ENCODE results near the gene GLDN. TPM values are rescaled to one million over a fixed set of nuclear protein-coding genes. Genes with fewer than 3 reads are reported as not detected.

Gene GLDN
- polyA plus RNA-seq, 1 experiment: 0.25 TPM

DNA sequence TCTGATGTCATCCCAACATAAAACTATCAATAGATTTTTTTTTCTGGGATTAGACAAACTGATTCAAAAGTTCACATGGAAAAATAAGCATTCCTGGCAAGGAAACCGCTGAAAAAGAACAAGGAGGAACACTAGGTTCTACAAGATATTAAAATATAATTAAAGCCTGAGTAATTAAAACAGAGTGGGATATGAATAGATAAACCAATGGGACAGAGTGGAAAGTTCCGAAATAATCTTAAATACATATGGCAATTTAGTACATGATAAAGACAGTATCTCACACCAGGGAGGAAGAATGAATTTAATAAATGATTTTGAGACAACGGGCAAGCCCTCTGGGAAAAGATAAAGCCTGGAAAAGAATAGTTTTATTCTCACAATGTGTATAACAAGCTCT lies 4.7 kb downstream of the GLDN start:
- TF ChIP-seq, protein P1, sequence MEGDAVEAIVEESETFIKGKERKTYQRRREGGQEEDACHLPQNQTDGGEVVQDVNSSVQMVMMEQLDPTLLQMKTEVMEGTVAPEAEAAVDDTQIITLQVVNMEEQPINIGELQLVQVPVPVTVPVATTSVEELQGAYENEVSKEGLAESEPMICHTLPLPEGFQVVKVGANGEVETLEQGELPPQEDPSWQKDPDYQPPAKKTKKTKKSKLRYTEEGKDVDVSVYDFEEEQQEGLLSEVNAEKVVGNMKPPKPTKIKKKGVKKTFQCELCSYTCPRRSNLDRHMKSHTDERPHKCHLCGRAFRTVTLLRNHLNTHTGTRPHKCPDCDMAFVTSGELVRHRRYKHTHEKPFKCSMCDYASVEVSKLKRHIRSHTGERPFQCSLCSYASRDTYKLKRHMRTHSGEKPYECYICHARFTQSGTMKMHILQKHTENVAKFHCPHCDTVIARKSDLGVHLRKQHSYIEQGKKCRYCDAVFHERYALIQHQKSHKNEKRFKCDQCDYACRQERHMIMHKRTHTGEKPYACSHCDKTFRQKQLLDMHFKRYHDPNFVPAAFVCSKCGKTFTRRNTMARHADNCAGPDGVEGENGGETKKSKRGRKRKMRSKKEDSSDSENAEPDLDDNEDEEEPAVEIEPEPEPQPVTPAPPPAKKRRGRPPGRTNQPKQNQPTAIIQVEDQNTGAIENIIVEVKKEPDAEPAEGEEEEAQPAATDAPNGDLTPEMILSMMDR (IDR thresholded peaks at IDR 0.05; ENCODE audit: low read depth, low read length): no peak
- H3K4me3 ChIP-seq (ENCODE audit: low read depth, low read length): no peak overlapping the region
- CTCF ChIA-PET: no interaction called here
- peaks cover 40% of the 10 kb centered on the region for H3K27me3 ChIP-seq (ENCODE audit: control insufficient read depth, insufficient read depth, low read length)
- no peak for DNase-seq (ENCODE audit: low read depth, low spot score)
- no peaks in the 10 kb centered on the region; the same call in 1 of the 2 replicates for H3K9me3 ChIP-seq (ENCODE audit: control insufficient read depth, insufficient read depth, low read length)
- no peak overlapping the region for H3K27ac ChIP-seq (ENCODE audit: low read depth, low read length)
- POLR2A ChIA-PET: no interaction called here

- H3K27me3 ChIP-seq (ENCODE audit: control insufficient read depth, insufficient read depth, low read length): peaks cover 31% of the 10 kb centered on the region
- H3K4me3 ChIP-seq (ENCODE audit: low read depth, low read length): no peak overlapping the region
- DNase-seq (ENCODE audit: low read depth, low spot score): no peak
- POLR2A ChIA-PET: no interaction called here
- H3K27ac ChIP-seq (ENCODE audit: low read depth, low read length): no peak overlapping the region
- TF ChIP-seq, protein P1 (IDR thresholded peaks at IDR 0.05; ENCODE audit: low read depth, low read length): no peak
- CTCF ChIA-PET: interaction anchor here (0.9 kb wide), 2 partner anchors 155 to 215 kb away, joined by 3 read pairs; no protein-coding TSS in a partner anchor
- no peaks in the 10 kb centered on the region for H3K9me3 ChIP-seq (ENCODE audit: control insufficient read depth, insufficient read depth, low read length)
Observed at GRCh38 chr15:51348688-51349087, 7.2 kb downstream of the GLDN start.

DNA sequence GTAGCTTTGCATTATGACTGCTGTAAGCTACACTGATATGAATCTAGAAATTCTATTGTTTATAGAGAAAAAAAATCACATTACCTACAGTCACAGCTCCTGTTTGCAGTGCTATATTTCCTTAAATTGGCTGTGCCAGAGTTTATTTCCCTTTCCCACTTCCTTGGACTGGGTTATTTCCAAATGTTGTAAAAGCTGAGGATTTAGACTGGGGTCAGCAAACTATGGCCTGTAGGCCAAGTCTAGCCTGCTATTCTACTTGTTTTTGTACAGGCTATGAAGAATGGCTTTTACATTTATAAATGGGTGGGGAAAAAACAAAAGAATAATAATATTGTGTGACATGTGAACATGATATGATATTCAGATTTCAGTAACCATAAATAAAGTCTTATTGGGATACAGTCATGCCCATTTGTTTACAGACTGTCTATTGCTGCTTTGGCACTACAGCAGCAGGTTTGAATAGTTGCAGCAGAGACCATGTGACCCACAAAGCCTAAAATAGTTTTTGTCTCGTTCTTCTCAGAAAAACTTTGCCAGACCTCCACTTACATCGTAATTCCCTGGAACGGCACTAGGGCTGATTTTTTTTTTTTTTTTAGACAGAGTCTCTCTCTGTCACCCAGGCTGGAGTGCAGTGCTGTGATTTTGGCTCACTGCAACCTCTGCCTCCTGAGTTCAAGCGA lies 7.8 kb downstream of the GLDN start:
- Histone ChIP-seq H3K4me3 (ENCODE audit: low read depth, low read length) (no peak overlapping the region), H3K27ac (ENCODE audit: low read depth, low read length) (no peak overlapping the region), H3K27me3 (ENCODE audit: control insufficient read depth, insufficient read depth, low read length) (peaks cover 28% of the 10 kb centered on the region), H3K9me3 (ENCODE audit: control insufficient read depth, insufficient read depth, low read length) (no peaks in the 10 kb centered on the region)
- no peak for DNase-seq (ENCODE audit: low read depth, low spot score)
- ChIA-PET POLR2A (no interaction called here), CTCF (interaction anchor here (0.6 to 0.9 kb wide), 2 partner anchors 79 to 156 kb away, joined by 3 read pairs; no protein-coding TSS in a partner anchor)
- TF ChIP-seq, protein P1 (IDR thresholded peaks at IDR 0.05; ENCODE audit: low read depth, low read length): no peak

GRCh38 chr15:51350723-51351122 lies 9.3 kb downstream of the GLDN start:
- POLR2A ChIA-PET: no interaction called here
- H3K27ac ChIP-seq (ENCODE audit: low read depth, low read length): no peak overlapping the region
- H3K27me3 ChIP-seq (ENCODE audit: control insufficient read depth, insufficient read depth, low read length): peaks cover 28% of the 10 kb centered on the region
- DNase-seq (ENCODE audit: low read depth, low spot score): no peak
- no peak overlapping the region for H3K4me3 ChIP-seq (ENCODE audit: low read depth, low read length)
- no peaks in the 10 kb centered on the region for H3K9me3 ChIP-seq (ENCODE audit: control insufficient read depth, insufficient read depth, low read length)
- CTCF ChIA-PET: no interaction called here
- TF ChIP-seq, protein P1 (IDR thresholded peaks at IDR 0.05; ENCODE audit: low read depth, low read length): no peak

DNA sequence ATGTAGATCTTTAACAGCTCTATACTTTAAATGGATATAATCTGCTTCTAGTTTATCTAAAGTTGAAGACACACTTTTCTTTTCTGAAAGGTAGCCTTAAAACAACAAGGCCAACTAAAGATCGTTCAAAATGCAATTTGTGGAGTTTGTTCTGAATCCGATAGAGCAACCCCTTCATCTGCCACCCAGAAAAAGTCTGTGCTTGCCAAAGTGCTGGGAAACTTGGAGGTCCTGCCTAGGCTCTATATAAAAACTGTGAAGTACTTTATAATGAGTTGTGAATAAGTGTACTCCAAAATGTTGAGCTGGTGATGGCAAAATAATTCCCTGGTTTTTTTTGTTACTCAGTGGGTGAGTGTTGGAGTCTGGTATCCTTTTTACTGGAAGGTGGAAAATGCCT lies 12.5 kb downstream of the GLDN start:
- peaks cover 21% of the 10 kb centered on the region for H3K27me3 ChIP-seq (ENCODE audit: control insufficient read depth, insufficient read depth, low read length)
- H3K9me3 ChIP-seq (ENCODE audit: control insufficient read depth, insufficient read depth, low read length): no peaks in the 10 kb centered on the region
- POLR2A ChIA-PET: interaction anchor here (1.1 kb wide), 1 partner anchor 15 kb away, joined by 10 read pairs; no protein-coding TSS in a partner anchor
- TF ChIP-seq, protein P1 (IDR thresholded peaks at IDR 0.05; ENCODE audit: low read depth, low read length): no peak
- no peak overlapping the region for H3K27ac ChIP-seq (ENCODE audit: low read depth, low read length)
- DNase-seq (ENCODE audit: low read depth, low spot score): no peak
- no peak overlapping the region for H3K4me3 ChIP-seq (ENCODE audit: low read depth, low read length)
- CTCF ChIA-PET: no interaction called here

Measured in AG04450 (cell line).